Myocyte (in vitro differentiated cells): ENCODE data around the gene PCGF1. TPM values are rescaled to one million over a fixed set of nuclear protein-coding genes. Genes with fewer than 3 reads are reported as not detected.
"Not testable (repeated sequence)": the region's sequence is repeated elsewhere in the genome, so short reads cannot be mapped to it uniquely, and the experiment has no call there.

Experiments
- DNase-seq: peaks from one replicate; pipeline ENCODE4 v3.0.0-alpha.2; 2012; ENCODE audit warnings: low read depth
- total RNA-seq: library from RNA; depleted of rRNA; stranded (reverse); fragments of >200 nt; gene quantifications from 2 replicates; pipeline ENCODE4 v1.2.3, GENCODE V29; 2014

The PCGF1 gene
- total RNA-seq, 1 donor from 2014 or later, result 31.3 TPM

GRCh38 chr2:74499940-74500577 lies 7.4 kb downstream of the PCGF1 start:
- DNase-seq, result no peak

GRCh38 chr2:74499267-74499939 lies 8.1 kb downstream of the PCGF1 start, which contains the start of gene LBX2:
Gene LBX2 (minus strand): TSS chr2:74499603. CDS start chr2:74499537, 66 bp downstream.
- peak; percentile 10 for DNase-seq

- peak; percentile 43 for DNase-seq
These were observed 8.8 kb downstream of the PCGF1 start for GRCh38 chr2:74498500-74499266.

GRCh38 chr2:74497777-74498499 lies 9.6 kb downstream of the PCGF1 start:
- peak; percentile 15 for DNase-seq

- no peak for DNase-seq
These were observed 10.3 kb downstream of the PCGF1 start for GRCh38 chr2:74496997-74497776.

GRCh38 chr2:74495440-74495839 lies 12.1 kb downstream of the PCGF1 start:
- DNase-seq, result no peak

- DNase-seq, result no peak
These were observed 13.9 kb downstream of the PCGF1 start for GRCh38 chr2:74493546-74493945.

- no peak for DNase-seq
These were observed 15.6 kb downstream of the PCGF1 start for GRCh38 chr2:74491648-74492544.

GRCh38 chr2:74489906-74490305 lies 17.6 kb downstream of the PCGF1 start:
- DNase-seq, result no peak

- no peak for DNase-seq
These were observed 18.6 kb downstream of the PCGF1 start for GRCh38 chr2:74488643-74489481.

- no peak for DNase-seq
These were observed 21.4 kb downstream of the PCGF1 start for GRCh38 chr2:74486141-74486540.

GRCh38 chr2:74483675-74484164 lies 23.8 kb downstream of the PCGF1 start:
- not testable (repeated sequence) for DNase-seq

GRCh38 chr2:74482801-74483674 lies 24.5 kb downstream of the PCGF1 start, which contains the start of the genes CCDC142 and TTC31:
Gene CCDC142 (minus strand): TSS chr2:74482998. CDS start chr2:74482837, 161 bp downstream.
Gene TTC31 (plus strand): TSS chr2:74483081. CDS start chr2:74483096, 15 bp downstream.
- DNase-seq, result peak; percentile 97

- no peak for DNase-seq
These were observed 25.3 kb downstream of the PCGF1 start for GRCh38 chr2:74481961-74482800.

GRCh38 chr2:74481431-74481830 lies 26.1 kb downstream of the PCGF1 start:
- no peak for DNase-seq

GRCh38 chr2:74474899-74475298 lies 32.6 kb downstream of the PCGF1 start:
- no peak for DNase-seq
